ENCODE data around the gene UGT3A2. TPM values are rescaled to one million over a fixed set of nuclear protein-coding genes. Genes with fewer than 3 reads are reported as not detected.

The UGT3A2 gene
- total RNA-seq, 1 experiment from 2014 or later = not detected

GRCh38 chr5:36078430-36078829 is 11.7 kb upstream of the UGT3A2 start:
- Mint-ChIP-seq H3K9me3 (ENCODE audit: unreplicated experiment) (no peaks in the 10 kb centered on the region), H3K27me3 (ENCODE audit: insufficient read depth, unreplicated experiment) (peaks cover 29% of the 10 kb centered on the region), H3K4me3 (ENCODE audit: unreplicated experiment) (no peak overlapping the region), H3K27ac (ENCODE audit: low read depth, unreplicated experiment) (no peak overlapping the region), H3K36me3 (ENCODE audit: insufficient read depth, unreplicated experiment) (no peaks in the 10 kb centered on the region), H3K4me1 (ENCODE audit: insufficient read depth, unreplicated experiment) (no peaks in the 10 kb centered on the region)
- ChIA-PET POLR2A (interaction anchor here (1.0 to 1.4 kb wide), 3 partner anchors 9 to 100 kb away, joined by 3 to 6 read pairs (median 3); partner anchors contain the start of gene LMBRD2), CTCF (interaction anchor here (0.6 to 2.3 kb wide), 34 partner anchors 7 to 1303 kb away, joined by 3 to 34 read pairs (median 4); no protein-coding TSS in a partner anchor)
- BruUV-seq (replicated peaks) = no TSS peak
- DNase-seq (ENCODE audit: unreplicated experiment) = no peak
- TF ChIP-seq, protein P1, sequence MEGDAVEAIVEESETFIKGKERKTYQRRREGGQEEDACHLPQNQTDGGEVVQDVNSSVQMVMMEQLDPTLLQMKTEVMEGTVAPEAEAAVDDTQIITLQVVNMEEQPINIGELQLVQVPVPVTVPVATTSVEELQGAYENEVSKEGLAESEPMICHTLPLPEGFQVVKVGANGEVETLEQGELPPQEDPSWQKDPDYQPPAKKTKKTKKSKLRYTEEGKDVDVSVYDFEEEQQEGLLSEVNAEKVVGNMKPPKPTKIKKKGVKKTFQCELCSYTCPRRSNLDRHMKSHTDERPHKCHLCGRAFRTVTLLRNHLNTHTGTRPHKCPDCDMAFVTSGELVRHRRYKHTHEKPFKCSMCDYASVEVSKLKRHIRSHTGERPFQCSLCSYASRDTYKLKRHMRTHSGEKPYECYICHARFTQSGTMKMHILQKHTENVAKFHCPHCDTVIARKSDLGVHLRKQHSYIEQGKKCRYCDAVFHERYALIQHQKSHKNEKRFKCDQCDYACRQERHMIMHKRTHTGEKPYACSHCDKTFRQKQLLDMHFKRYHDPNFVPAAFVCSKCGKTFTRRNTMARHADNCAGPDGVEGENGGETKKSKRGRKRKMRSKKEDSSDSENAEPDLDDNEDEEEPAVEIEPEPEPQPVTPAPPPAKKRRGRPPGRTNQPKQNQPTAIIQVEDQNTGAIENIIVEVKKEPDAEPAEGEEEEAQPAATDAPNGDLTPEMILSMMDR (IDR thresholded peaks at IDR 0.05; ENCODE audit: unreplicated experiment) = no peak
- intact Hi-C loops (cut with micrococcal nuclease) = loop anchor here (5.0 to 10.0 kb wide), 2 partner anchors 76 to 619 kb away; partner anchors contain the start of genes LMBRD2 and SKP2

DNA sequence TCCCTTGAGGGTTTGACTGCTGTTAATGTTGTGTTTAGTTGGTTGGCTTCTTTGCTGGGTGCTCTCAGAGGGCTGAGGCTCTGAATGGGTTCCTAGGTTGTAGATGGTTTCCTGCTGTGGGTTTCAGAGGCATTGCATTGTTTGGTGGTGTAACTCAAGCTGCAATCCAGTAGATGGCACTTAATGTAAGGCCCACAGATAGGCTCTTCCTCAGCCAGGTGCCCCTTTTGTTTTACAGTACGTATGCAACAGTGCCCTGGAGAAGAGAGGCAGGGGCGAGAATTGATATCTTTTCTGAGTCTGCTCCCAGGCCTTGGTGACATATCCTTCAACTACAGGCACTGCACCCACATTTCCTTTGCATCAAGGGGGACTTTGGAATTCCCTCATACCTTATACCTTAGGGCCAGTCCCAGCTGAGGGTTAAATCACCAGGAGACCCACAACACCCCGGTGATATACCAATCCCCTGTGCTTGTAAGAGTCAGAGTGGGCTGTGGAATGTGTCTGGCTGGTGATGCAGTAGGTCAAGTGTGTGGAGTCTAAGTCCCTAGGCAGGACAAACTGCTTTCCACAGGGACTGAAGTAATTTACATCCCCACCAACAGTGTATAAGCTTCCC is 7.0 kb upstream of the UGT3A2 start:
- DNase-seq (ENCODE audit: unreplicated experiment) = no peak
- TF ChIP-seq, protein P1 (IDR thresholded peaks at IDR 0.05; ENCODE audit: unreplicated experiment) = no peak
- BruUV-seq (replicated peaks) = no TSS peak
- no peak overlapping the region for H3K27ac Mint-ChIP-seq (ENCODE audit: low read depth, unreplicated experiment)
- intact Hi-C loops (cut with micrococcal nuclease) = loop anchor here (10.0 kb wide), 1 partner anchor 81 kb away; the partner anchor contains the start of genes LMBRD2 and SKP2
- no peaks in the 10 kb centered on the region for H3K9me3 Mint-ChIP-seq (ENCODE audit: unreplicated experiment)
- POLR2A ChIA-PET = no interaction called here
- no peaks in the 10 kb centered on the region for H3K4me1 Mint-ChIP-seq (ENCODE audit: insufficient read depth, unreplicated experiment)
- CTCF ChIA-PET = interaction anchor here (0.6 kb wide), 1 partner anchor 9 kb away, joined by 3 read pairs; no protein-coding TSS in a partner anchor
- H3K4me3 Mint-ChIP-seq (ENCODE audit: unreplicated experiment) = no peak overlapping the region
- H3K27me3 Mint-ChIP-seq (ENCODE audit: insufficient read depth, unreplicated experiment) = peaks cover 32% of the 10 kb centered on the region
- no peaks in the 10 kb centered on the region for H3K36me3 Mint-ChIP-seq (ENCODE audit: insufficient read depth, unreplicated experiment)

DNA sequence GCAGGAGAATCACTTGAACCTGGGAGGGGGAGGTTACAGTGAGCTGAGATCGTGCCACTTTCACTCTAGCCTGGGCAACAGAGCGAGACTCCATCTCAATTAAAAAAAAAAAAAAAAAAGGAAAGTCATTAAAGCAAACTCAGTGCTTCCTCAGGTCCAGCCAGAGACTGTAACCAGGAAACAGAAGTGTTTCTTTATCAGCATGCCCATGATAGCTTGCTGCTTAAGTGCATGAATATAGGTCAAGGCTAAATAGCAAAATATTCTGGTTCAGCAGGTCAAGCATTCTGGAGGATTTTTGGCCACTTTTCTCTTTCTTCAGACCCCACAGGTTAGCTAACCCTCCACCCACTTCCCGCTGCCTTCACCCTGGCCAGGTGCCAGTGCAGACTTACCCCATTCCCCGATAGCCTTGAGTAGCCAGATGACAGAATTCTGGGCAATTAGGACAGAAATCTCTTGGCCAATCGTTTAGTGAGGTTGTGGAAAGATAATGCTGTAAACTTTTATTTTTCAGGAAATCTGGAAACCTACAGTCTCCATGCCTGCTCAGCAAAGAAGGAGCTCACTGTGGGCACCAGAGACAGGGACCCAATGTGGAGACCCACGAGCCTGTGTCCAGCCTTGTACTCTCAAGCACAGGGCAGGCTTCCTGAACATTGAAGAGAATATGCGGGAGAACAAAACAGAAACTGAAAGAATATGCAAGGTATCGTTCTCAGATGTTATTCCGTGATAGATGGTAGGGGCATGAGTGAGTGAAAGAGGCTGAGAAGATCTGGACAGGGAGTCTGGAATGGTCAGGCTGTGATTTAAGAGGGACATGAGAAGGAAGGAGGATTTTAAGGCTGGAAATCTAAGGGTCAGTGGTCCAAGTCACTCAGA is 4.2 kb upstream of the UGT3A2 start:
- Mint-ChIP-seq H3K27ac (ENCODE audit: low read depth, unreplicated experiment) (no peak overlapping the region), H3K36me3 (ENCODE audit: insufficient read depth, unreplicated experiment) (no peaks in the 10 kb centered on the region), H3K4me3 (ENCODE audit: unreplicated experiment) (no peak overlapping the region), H3K9me3 (ENCODE audit: unreplicated experiment) (no peaks in the 10 kb centered on the region), H3K27me3 (ENCODE audit: insufficient read depth, unreplicated experiment) (peaks cover 28% of the 10 kb centered on the region), H3K4me1 (ENCODE audit: insufficient read depth, unreplicated experiment) (no peaks in the 10 kb centered on the region)
- DNase-seq (ENCODE audit: unreplicated experiment) = no peak
- intact Hi-C loops (cut with micrococcal nuclease) = loop anchor here (10.0 kb wide), 1 partner anchor 84 kb away; the partner anchor contains the start of genes LMBRD2 and SKP2
- ChIA-PET CTCF (interaction anchor here (0.7 to 1.8 kb wide), 2 partner anchors 8 to 14 kb away, joined by 3 to 13 read pairs; no protein-coding TSS in a partner anchor), POLR2A (no interaction called here)
- TF ChIP-seq, protein P1 (IDR thresholded peaks at IDR 0.05; ENCODE audit: unreplicated experiment) = no peak
- no TSS peak for BruUV-seq (replicated peaks)

Data from MCF 10A (cell line).